ENCODE results near the gene PFDN2.

Gene PFDN2

DNA sequence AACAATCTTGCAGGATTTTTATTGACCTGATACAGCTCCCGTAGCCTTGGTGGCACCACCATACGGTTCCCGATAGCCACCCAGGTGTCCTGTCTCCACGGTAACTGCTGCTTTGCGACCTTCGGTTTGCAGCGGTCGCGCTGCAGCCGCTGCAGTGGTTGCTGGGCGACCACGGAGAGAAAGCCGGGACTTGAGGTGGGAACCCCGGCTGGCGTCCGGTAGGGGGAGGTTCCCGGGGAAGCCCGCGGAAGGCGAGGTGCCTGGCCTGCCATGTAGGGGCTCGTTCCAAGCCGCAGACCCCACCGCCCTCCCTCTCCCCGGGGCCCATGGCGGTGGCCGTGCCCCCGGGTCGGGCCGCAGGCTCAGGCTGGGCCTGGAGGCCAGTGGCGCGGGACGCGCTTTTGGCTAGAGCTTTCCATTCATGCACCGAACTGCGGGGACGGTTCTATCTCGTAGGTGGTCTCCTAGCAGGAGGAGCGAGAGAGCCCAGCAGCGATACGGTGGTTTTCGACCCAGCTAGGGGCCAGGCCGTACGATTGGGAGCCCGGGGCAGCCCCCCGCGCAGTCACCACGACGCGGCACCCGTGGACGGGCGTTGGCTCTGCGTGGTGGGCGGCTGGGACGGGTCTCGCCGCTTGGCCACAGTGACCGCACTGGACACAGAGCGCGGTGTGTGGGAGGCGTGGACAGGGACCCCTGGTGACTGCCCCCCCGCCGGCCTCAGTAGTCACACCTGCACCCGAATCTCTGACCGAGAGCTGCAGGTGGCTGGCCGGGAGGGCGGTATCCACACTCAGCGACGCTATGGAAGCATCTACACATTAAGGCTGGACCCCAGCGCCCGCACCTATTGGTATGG, 19.4 kb downstream of the PFDN2 start, which contains the start of gene KLHDC9:
KLHDC9 (plus strand) TSS at position 152 of the 859 bp plus-strand sequence; CDS start at position 327, 175 bp downstream.
- DNase-seq, result peak; percentile 34 to 56

DNA sequence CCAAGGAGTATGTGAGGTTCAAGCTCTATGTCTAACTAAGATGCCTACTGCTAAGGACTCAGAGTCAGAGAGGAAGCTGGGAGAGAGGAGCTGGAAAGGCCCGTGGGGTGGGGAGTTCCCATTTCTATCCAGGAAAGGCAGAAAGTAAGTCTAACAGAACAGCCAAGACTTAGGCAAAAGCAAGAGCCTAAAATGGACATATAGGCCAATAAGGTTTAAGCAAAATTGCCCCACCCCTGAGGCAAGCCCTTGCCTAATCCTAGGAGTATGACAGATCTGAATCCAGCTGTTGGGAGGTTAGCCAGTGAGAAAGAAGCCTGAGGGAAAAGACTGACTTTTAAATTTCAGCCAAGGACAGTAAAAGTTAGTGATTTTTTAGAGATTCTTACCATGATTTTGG, 21.3 kb downstream of the PFDN2 start:
- DNase-seq, result no peak

DNA sequence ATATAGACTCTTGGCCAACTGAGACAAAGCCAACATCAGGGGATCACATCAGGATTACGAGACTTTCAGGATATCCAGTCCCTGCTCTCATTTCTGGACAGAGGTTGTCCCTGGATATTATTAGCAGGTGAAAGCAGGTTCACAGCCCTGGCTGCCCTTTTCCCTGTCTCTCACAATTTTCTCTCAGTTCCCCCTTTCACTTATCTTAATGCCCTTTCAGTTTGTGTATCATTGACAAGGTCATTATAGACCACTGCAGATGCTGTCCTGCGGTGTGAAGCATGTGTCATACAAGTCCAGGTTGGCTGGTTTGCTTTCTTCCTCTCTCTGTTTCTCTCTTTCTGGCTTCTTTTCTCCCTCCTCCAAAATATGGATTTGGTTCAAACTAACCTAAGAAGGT, 21.8 kb downstream of the PFDN2 start:
- DNase-seq, result no peak

DNA sequence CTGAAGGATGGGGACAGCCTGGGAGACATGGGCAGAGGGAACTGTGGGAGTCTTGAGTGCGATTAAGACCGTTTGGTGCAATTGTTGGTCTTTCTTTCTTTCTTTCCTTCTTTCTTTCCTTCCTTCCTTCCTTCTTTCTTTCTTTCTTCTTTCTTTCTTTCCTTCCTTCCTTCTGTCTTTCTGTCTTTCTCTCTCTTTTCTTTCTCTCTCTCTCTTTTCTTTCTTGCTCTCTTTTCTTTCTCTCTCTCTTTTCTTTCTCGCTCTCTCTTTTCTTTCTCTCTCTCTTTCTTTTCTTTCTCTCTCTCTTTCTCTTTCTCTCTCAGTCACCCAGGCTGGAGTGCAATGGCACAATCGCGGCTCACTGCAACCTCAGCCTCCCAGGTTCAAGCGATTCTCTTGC, 22.6 kb downstream of the PFDN2 start:
- DNase-seq, result no peak

DNA sequence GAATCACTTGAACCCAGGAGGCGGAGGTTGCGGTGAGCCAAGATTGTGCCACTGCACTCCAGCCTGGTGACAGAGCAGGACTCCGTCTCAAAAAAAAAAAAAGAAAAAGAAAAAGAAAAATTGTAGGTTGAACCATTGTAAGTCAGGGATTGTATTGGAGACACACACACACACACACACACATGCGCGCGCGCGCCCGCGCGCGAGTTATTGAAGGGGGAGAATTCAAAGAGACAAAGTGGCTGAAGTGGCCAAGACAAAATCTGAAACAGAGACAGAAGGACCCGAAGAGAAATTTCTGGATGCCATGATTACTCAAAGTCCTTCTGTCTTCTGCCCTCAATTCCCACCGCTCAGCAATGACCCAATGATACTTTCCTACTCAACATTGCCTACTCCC, 23.4 kb downstream of the PFDN2 start:
- DNase-seq, result no peak

DNA sequence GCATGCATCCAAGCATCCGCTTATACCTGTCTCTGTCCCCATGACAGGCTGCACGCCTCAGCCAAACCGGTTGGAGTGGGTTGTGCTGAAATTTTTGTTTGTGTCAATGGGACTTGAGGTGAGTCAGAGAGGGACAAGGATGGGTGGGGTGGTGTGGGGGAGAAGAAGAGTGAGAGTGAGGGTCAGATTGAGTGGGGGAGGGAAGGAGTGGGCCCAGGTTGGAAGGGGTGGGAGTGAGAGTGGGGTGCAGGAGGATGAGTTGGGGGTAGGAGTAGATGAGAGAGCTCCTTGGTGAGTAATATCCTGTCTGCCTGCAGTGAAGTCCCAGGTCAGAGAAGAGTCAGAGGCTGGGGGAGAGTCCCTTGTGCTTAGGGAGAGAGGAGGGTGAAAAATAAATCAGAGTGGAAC, 25.2 kb downstream of the PFDN2 start:
- peak; percentile 42 to 69 for DNase-seq

DNA sequence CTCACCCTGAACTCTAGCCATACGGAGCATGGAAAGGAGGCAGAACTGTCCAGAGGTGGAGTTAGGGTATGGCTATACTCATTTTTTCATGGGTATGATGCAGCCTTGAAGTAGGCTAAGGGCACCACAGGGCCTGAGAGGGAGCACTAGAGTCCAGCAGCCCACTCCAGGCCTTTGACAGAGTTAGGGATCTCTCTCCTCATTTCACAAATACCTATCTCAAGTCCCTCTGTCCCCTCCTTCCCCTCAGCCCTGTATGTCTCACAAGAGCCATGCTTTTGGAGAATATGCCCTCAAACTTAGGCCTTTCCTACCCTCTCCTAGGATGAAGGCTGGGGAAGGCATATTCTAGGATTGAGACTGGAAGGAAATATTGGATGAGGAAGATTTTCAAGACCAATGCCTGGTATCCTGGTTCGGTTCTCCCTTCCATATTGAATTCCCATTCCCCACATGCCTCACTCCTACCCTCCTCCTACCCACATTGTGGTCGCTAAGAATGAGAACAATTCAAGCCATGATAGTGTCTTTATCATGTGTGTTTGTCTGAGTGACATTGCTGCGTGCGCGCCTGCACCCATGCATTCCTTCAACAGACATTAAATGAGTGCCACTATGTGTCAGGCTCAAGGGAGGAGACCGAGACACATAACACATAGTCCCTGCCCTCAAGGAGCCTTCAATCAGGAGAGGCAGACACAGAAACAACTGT, 25.9 kb downstream of the PFDN2 start:
- DNase-seq, result no peak

DNA sequence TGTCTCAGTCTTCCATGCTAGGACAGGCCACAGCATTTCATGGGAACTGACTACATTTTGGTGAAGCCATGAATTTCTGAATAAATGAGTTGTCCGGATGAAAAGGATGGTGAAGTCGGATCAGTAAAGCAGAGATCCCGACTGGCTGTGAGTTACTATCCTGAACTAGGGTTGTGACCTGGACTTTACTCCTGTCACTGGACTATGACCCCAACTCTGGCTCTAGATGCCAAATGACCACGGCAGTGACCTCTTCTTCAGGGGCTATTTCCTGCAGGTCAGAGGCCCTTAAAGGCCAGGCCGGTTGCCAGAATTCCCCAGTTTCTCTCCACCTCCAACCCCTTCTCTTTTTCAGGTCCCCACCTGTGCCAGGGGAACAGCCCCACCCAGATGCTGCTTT, 26.7 kb downstream of the PFDN2 start:
- DNase-seq, result no peak

DNA sequence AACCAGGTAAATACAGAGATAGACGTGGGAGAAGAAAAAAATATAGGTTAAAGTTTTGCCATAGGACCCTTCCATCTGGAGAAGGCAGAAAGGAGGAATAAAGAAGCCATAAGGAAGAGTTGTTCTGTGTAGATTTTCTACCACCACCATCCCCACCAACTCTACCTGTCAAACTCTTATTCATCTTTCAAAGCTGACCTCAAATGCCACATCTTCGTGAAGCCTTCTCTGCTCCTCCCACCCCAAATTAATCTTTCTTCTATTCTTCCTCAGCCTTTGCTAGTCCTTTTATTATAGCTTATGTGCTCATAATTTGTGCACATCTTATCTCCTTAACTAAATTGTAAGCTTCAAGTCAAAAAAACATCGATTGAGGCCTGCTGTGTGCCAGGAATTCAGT, 27.2 kb downstream of the PFDN2 start:
- no peak for DNase-seq

DNA sequence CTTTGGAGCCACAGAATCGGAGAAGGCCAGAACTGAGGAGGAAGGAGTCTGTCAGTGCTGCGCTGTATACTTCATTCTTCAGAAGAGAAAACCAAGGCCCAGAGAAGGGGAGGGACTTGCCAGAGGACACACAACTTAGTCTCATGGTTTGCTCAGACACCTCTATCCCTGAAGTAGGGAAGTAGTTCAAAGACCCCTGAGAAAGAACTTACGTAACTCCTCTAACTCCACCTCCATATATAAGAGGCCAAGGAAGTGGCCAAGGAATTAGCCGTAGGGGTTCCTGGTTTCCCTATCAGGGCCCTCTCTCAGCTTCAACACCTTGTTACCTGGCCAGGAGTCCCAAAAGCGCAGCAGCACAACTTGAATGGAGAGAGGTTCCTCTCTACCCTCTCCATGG, 27.9 kb downstream of the PFDN2 start:
- no peak for DNase-seq

DNA sequence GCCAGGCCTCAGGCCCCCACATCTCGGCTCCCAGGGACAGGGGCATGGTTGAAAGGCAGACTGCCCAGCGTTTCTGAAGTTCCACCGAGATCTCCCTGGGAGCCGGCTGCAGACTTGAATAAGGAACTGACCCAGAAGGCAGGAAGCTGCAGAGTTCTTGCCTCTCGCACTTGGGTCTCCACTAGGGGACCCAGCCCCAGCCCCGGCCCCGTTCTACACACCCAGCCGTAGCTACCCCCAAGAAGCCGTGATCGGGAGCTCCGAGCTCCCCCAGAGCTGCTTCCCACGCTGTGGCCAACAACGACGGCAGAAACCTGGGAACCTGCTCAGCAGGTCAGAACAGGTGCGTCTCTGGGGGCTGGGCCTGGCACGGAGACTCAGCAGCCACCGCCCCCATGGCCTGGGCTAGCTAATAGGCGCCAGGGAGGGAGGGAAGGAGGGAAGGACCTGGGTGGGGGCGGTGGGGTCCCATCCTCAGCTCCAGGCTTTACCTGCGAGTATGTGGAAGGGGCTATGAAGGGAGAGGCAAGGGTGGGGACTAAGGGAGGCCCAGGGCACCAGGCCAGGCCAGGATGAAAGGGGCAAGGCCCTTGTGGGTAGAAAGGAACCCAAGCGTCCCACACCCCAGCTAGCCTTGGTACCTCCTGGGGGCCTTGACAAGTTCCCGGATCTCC, 28.4 kb downstream of the PFDN2 start, which contains the start of gene NECTIN4:
NECTIN4 (minus strand) TSS at position 308 of the 674 bp plus-strand sequence; CDS start at position 46, 262 bp downstream.
- DNase-seq, result no peak

DNA sequence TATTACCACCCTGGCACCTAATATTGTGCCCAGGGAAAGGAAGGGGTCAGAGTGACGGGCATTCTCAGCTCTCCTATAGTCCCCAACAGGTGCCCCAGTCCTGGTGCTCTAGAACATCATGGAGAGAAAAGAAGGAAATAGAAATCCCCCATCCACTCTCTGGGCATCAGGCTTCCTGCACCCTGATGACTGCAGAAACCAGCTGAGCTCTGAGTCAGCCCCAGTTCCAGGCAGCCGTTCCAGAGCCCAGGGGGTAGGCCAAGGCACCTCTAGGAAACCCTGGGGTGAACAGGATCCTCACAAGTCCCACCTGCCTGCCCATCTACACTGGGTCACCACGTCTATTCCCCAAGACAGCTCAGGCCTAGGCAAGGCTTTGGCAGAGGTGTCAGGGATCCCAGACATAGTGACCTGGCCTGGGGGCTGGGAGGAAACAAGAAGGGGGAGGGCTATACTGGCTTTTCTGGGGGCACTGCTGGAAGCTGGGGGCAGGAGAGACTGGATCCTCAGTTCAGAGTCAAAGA, 29.2 kb downstream of the PFDN2 start:
- DNase-seq, result no peak

DNA sequence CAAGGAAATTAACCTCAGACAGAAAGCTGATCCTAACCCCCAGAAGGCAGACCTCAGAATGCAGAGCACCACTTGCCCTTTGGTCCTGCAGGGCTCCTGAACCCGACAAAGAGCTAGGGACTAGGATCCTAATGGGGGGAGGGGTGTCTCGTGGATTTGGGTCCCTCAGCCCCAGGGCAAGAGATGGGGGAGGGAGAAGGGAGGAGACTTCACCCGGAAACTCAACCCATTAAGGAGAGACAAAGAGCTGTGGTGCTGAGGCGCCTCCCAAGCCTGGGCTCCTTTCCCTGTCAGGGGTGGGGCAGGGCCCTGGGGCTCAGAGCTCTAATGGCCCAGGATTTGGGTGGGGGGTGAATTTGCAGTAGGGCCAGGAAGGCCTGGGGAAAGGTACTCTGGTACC, 31.4 kb downstream of the PFDN2 start:
- DNase-seq, result no peak

DNA sequence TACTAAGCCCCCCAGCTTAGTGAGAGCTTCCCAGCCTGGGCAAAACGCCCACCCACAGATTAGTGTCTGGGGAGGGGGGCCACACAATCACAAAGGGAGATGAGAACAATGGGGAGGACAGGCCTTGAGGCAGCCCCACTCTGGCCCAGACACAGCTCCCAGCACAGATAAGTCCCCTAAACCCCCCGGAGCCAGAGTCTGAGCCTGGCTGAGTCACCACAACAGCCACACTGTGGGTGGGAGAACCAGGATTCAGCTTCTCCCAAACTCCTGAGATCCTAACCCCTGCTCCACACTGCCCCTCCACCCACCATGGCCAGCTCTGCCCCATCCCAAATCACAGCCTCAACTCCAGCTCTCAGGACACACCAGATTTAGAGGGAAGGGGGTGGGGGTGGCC, 32.7 kb downstream of the PFDN2 start:
- DNase-seq, result no peak

DNA sequence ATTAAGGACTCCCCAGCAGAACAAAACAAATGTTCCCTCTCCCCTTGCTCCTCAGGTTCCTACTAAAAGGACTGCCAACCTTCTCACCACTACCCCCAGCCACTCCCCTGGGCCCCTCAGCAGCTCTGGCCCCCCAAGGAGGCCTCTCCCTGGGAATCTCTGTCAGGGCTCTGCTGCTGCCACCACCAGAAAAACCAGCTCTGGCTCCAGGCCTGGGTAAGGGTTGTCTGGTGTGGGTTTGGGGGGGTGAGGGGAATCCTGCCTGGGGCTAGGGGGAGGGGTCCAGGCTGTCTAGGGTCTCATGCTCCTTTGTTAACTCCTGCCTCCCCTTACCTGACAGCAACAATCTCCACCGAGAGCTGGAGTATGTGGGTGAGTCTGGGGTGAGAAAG, 33.2 kb downstream of the PFDN2 start:
- no peak for DNase-seq

DNA sequence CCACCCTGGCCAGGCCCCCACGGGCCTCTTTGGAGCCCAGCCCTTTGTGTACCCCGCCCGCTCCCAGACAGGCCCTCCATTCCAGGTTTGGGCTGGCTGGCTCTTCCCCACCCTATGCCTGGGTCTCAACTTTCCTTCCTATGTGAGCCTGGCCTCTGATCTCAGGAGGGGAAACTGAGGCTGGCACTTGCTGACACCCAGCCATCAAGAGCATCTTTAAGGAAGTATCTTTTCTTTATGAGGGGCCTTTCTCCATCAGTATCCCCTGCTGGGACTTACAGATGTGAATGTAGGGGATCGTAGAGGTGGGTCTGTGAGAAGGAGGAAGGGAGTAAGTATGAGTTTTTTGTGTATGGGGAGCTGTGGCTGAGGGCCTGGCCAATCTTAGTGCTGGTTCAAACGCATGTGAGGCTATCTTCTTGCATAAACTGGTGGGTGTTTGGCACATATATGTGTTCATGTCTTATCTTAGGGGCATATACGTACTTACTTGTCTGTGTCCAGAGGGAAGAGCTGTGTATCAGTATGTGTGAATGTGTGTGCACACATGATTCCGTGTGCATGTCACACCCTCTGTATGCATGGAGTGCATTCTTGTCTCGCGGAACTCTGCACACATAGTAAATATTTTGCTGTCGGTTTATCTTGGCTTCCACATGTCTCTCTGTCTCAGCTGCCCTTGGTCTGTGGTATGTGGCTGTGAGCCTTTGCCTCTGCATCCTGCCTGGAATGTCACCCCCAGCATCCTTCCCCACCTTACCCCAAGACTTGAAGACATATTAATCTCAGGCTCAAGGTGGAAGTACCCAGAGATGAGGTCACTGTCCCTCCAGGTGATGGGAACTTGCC, 33.9 kb downstream of the PFDN2 start:
- DNase-seq, result no peak

DNA sequence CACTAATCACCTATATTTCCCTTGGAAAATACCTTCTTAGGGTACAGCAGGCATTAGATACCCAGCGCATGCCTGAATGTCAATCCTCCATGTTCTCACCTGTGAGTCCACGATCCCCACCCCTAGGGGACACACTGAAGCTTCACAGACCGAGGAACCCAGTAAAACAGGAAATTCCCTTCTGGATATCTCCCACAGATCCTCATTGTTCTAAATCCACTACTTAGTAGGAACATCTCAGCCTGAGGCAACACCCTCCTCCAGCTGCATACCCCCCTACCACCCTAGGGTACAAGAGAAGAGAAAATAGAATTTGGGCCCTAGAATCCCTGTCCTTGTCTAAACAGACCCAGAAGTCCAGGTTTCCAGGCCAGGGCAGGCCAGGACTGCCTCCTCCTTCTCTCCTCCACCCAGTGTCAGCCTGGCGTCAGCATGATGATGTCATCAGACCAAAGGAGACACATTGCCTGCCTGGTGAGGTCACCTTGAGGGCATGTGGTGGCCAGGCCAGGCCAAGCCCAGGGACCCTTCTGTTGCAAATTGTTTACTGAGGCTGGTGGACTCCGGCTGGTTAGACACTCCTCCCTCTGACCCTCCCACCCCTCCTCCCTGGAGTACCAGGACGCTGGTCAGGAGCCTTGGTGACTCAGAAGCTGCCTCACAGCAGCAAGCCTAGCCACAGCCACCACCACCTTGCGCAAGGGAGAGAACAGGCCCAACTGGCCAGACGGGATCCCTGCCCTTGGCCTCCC, 34.7 kb downstream of the PFDN2 start:
- no peak for DNase-seq

DNA sequence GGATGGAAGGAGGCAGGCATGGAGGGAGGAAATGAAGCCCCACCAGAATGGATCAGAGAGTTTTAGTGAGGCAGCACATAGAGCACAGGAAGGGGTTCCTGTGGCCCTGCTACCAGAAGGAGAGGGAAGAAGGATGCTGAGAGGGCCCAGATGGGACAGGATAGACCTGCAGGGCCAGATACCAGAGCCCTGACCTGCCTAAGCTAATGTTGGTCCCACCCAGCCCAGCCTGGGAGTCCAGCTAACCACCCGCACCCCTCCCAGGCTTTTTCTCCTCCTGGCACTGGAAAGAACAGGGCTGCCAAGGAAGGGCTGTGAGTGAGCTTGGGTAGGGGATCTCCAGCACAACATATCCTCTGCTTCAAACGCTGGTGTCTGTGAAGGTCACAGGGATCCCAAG, 35.4 kb downstream of the PFDN2 start:
- DNase-seq, result no peak

DNA sequence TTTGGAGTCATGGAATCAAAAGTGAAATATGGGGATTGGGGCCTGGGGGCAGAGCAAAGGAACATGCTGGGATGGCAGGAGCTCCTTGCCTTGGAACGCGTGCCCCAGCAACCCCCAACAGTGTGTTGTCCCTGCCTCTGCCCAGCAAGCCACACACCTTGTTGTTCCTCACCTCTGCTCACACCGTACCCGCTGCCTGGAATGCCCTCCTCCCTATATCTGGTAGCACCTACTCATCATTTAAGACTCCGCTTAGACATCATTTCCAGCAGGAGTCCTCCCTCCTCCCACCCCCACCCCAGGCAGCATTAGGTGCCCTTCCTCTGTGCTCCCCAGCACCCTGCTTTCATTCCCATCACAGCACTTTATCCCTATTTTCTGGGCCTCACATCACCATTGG, 36.3 kb downstream of the PFDN2 start:
- no peak for DNase-seq

DNA sequence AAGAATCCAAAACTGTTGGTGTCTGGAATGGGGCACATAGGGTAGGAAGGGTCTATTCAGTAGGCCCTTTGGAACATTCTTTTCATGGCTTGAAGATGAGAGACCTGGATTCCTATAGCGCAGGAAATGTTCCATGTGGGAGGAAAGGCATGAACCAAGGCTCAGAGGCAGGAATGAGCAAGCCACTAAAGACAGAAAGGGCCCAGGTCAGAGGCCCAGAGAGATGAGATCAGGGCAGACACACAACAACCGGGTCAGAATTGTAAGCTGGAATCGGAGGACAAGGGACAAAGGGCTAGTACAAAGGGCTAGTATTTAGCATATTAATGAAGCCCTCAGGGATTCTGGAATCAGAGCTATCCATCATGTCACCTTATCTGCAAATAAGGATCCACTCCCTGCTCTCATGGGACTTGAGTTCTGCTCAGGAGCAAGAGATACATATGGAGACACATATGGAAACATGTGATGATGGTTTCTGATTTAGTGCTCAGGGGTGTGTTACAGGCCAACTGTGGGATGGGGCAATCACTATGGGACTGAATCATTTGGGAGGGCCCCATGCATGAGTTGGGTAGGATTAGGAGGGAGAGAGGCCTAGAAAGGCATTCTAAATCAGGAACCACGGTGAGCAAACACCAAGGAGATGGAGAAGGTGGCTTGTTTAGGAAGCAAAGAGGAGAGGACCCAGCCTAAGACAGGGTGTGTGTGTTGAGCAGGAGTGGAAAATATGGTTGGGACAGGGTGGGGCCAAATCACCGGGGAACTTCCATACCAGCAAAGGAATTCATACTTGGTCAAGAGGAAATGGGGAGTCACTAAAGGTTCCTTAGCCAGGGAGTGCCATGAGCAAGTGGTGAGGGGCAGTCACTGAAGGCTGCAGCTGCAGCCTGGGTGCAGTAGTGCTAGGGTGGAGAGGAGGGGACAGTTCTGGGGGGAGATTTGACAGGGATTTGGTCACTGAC, 37.1 kb downstream of the PFDN2 start:
- no peak for DNase-seq
